Astrocyte (in vitro differentiated cells and primary cell): Measurements from ENCODE around the gene DUSP14.

Experiments
- EZH2 ChIP-seq: IDR thresholded peaks from 2 replicates; pipeline ENCODE4 v1.6.1; 2012; ENCODE audit warnings: mild to moderate bottlenecking, low read length, inconsistent platforms; ENCODE audit not compliant: insufficient read depth
- TF ChIP-seq, protein P1 (sequence below): IDR thresholded peaks from 2 replicates; pipeline ENCODE4 v1.5.1; 2011; ENCODE audit warnings: low read depth, mild to moderate bottlenecking, inconsistent platforms, low read length, moderate library complexity; ENCODE audit not compliant: insufficient read depth

DNA sequence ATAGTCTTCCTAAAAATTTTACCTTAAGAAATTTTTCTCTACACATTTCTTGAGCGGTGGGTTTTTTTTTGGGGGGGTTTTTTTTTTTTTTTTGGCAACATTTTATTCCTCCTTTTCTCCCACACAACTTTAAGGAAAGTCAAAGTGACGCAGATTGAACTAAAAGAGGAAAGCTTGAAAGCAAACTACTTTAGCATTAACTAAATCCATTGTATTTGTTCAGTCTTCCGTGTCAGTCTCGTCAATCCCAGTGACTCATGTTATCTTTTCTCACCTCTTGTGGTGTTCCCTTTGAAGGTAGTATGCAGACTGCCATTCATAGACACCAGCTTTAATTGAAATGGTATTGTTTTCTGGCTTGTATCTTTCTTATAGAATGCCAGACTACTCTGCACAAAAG, 43.7 kb upstream of the DUSP14 start:
- TF ChIP-seq, protein P1, sequence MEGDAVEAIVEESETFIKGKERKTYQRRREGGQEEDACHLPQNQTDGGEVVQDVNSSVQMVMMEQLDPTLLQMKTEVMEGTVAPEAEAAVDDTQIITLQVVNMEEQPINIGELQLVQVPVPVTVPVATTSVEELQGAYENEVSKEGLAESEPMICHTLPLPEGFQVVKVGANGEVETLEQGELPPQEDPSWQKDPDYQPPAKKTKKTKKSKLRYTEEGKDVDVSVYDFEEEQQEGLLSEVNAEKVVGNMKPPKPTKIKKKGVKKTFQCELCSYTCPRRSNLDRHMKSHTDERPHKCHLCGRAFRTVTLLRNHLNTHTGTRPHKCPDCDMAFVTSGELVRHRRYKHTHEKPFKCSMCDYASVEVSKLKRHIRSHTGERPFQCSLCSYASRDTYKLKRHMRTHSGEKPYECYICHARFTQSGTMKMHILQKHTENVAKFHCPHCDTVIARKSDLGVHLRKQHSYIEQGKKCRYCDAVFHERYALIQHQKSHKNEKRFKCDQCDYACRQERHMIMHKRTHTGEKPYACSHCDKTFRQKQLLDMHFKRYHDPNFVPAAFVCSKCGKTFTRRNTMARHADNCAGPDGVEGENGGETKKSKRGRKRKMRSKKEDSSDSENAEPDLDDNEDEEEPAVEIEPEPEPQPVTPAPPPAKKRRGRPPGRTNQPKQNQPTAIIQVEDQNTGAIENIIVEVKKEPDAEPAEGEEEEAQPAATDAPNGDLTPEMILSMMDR = no peak
- no peak for TF ChIP-seq EZH2
